ENCODE data around the gene DNAJC6. TPM values are rescaled to one million over a fixed set of nuclear protein-coding genes. Genes with fewer than 3 reads are reported as not detected.

The DNAJC6 gene
- total RNA-seq, 1 donor from 2014 or later = 21.9 TPM

DNA sequence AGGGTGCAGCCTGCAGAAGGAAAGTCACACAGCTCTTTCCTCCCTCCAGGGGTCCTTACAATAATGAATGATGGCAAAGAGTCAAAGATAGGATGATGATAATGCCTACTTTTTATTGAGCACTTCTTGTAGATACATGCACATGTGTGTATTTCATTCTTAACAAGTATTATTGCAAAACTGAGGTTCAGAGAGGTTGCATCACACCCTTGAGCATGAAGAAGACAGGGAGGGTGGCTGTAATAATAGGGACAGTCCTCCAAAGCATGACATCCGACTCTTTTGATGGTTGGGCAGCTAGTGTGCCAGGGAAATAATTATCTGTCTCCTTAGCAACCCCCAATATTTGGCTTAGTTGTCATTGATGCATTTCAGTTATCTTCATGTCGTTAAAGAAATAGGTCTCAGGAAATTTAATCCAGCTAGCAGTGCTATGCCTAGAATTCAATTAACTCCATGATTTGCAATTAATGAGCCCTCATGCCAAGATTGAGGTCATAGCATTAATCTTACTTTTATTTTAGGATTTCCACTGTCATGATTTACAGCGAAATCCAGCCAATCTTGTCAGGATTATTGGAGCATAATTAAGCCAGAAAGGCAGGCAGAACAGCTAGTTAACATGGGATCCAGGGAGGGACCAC lies 35.0 kb downstream of the DNAJC6 start:
- no peak overlapping the region for H3K27ac Mint-ChIP-seq
- Histone ChIP-seq H4K20me1 (ENCODE audit: low read depth) (no peaks in the 10 kb centered on the region), H3K27me3 (no peaks in the 10 kb centered on the region), H3K4me2 (no peak overlapping the region), H2AFZ (replicated peaks) (no peak overlapping the region), H3K36me3 (no peaks in the 10 kb centered on the region), H3K4me3 (no peak overlapping the region), H3K79me2 (ENCODE audit: low read depth) (no peaks in the 10 kb centered on the region), H3F3A (ENCODE audit: low read depth) (no peaks in the 10 kb centered on the region), H3K4me1 (no peaks in the 10 kb centered on the region), H3K9ac (no peak overlapping the region), H3K9me3 (ENCODE audit: low read depth) (no peaks in the 10 kb centered on the region), H3K27ac (no peak overlapping the region)
- DNase-seq (ENCODE audit: low spot score) = no peak
- no peaks in the 10 kb centered on the region for H3K36me3 Mint-ChIP-seq
- H3K4me1 Mint-ChIP-seq = no peaks in the 10 kb centered on the region
- TF ChIP-seq EZH2 (IDR thresholded peaks at IDR 0.05) (no peak), EZH2phosphoT487 (IDR thresholded peaks at IDR 0.05) (no peak)
- TF ChIP-seq, protein P1, sequence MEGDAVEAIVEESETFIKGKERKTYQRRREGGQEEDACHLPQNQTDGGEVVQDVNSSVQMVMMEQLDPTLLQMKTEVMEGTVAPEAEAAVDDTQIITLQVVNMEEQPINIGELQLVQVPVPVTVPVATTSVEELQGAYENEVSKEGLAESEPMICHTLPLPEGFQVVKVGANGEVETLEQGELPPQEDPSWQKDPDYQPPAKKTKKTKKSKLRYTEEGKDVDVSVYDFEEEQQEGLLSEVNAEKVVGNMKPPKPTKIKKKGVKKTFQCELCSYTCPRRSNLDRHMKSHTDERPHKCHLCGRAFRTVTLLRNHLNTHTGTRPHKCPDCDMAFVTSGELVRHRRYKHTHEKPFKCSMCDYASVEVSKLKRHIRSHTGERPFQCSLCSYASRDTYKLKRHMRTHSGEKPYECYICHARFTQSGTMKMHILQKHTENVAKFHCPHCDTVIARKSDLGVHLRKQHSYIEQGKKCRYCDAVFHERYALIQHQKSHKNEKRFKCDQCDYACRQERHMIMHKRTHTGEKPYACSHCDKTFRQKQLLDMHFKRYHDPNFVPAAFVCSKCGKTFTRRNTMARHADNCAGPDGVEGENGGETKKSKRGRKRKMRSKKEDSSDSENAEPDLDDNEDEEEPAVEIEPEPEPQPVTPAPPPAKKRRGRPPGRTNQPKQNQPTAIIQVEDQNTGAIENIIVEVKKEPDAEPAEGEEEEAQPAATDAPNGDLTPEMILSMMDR (IDR thresholded peaks at IDR 0.05) = no peak
- H3K27me3 Mint-ChIP-seq (ENCODE audit: insufficient read depth, low read depth) = no peaks in the 10 kb centered on the region
- no peaks in the 10 kb centered on the region for H3K9me3 Mint-ChIP-seq
- H3K4me3 Mint-ChIP-seq = no peak overlapping the region

DNA sequence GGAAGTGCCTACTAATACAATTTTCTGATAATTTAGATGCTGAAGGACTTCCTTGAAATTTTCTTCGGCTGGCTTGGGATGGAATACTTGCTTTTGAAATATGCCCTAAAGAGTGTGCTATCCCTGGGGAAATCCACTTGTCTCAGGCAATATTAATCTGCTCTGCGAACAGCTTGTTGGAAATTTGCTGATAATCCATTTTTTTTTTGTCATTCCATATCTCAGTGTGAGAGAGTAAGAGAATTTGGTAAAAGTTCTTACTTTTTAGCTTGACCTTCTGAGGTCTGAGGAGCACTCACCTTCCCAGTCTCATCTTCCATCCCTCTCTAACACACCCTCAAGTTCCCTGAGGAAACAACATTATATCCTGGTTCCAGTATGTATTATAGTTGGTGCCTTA lies 36.8 kb downstream of the DNAJC6 start:
- Mint-ChIP-seq H3K4me3 (no peak overlapping the region), H3K27ac (no peak overlapping the region), H3K36me3 (no peaks in the 10 kb centered on the region), H3K4me1 (no peaks in the 10 kb centered on the region), H3K9me3 (no peaks in the 10 kb centered on the region), H3K27me3 (ENCODE audit: insufficient read depth, low read depth) (no peaks in the 10 kb centered on the region)
- Histone ChIP-seq H3K79me2 (ENCODE audit: low read depth) (no peaks in the 10 kb centered on the region), H3K9me3 (ENCODE audit: low read depth) (no peaks in the 10 kb centered on the region), H3K27ac (no peak overlapping the region), H3K4me3 (no peak overlapping the region), H3K27me3 (no peaks in the 10 kb centered on the region), H3K4me2 (no peak overlapping the region), H2AFZ (replicated peaks) (no peak overlapping the region), H3K9ac (no peak overlapping the region), H3F3A (ENCODE audit: low read depth) (no peaks in the 10 kb centered on the region), H3K36me3 (no peaks in the 10 kb centered on the region), H3K4me1 (no peaks in the 10 kb centered on the region), H4K20me1 (ENCODE audit: low read depth) (no peaks in the 10 kb centered on the region)
- no peak for TF ChIP-seq EZH2phosphoT487 (IDR thresholded peaks at IDR 0.05)
- no peak for DNase-seq (ENCODE audit: low spot score)

DNA sequence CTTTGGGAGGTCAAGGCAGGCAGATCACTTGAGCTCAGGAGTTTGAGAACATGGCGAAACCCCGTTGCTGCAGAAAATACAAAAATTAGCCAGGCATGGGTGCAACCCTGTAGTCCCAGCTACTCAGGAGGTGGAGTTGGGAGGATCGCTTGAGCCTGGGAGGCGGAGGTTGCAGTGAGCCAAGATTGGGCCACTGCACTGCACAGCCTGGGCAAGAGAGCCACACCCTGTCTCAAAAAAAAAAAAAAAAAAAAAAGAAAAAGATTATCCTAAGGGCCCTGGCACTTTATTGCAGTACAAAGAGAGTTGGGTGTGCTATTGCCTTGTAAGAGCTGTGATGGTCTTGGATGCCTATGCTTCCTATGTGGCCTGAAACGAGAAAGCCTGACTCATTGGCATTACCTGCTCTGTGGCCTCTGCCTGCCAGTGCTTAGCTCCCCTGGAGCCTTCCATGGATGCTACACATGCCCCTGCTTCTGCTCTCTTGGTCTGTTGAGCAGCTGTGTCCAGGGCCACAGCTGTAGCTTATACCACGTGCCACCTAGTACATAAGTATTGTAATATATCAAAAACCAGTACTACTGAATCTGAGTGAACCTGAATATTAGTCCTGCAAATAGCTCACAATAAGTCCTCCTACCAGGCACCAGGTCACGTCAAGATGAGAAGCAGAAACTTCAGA lies 45.8 kb downstream of the DNAJC6 start:
- Mint-ChIP-seq H3K36me3 (no peaks in the 10 kb centered on the region), H3K27me3 (ENCODE audit: insufficient read depth, low read depth) (peaks cover 2% of the 10 kb centered on the region), H3K4me1 (no peaks in the 10 kb centered on the region), H3K9me3 (no peaks in the 10 kb centered on the region), H3K4me3 (no peak overlapping the region), H3K27ac (no peak overlapping the region)
- no peaks in the 10 kb centered on the region for H3K36me3 ChIP-seq
- DNase-seq (ENCODE audit: low spot score) = no peak
- no peaks in the 10 kb centered on the region for H4K20me1 ChIP-seq (ENCODE audit: low read depth)
- H3K79me2 ChIP-seq (ENCODE audit: low read depth) = no peaks in the 10 kb centered on the region
- H3K27me3 ChIP-seq = no peaks in the 10 kb centered on the region
- no peak for TF ChIP-seq EZH2 (IDR thresholded peaks at IDR 0.05)
- TF ChIP-seq, protein P1 (IDR thresholded peaks at IDR 0.05) = no peak
- no peak for TF ChIP-seq EZH2phosphoT487 (IDR thresholded peaks at IDR 0.05)
- no peaks in the 10 kb centered on the region for H3F3A ChIP-seq (ENCODE audit: low read depth)
- no peaks in the 10 kb centered on the region for H3K9me3 ChIP-seq (ENCODE audit: low read depth)
- H3K4me3 ChIP-seq = no peak overlapping the region
- no peak overlapping the region for H3K9ac ChIP-seq
- no peak overlapping the region for H2AFZ ChIP-seq (replicated peaks)
- no peak overlapping the region for H3K4me2 ChIP-seq
- H3K27ac ChIP-seq = no peak overlapping the region
- no peaks in the 10 kb centered on the region for H3K4me1 ChIP-seq

Data from neural progenitor cell (in vitro differentiated cells).